Occipital lobe (tissue), 3 donors: ENCODE results near the gene SEPTIN12. TPM values are rescaled to one million over a fixed set of nuclear protein-coding genes. Genes with fewer than 3 reads are reported as not detected.

ENCODE experiments used
- DNase-seq: peaks from one replicate; lab custom pipeline; 2025; lab: John Stamatoyannopoulos, UW
- small RNA-seq: library from RNA; depleted of rRNA; stranded (forward); fragments of <200 nt; gene quantifications from one replicate; pipeline ENCODE3, GENCODE V24; 2014
- total RNA-seq: library from RNA; depleted of rRNA; stranded (reverse); fragments of >200 nt; gene quantifications from one replicate; pipeline ENCODE4 v1.2.3, GENCODE V29; 2014

SEPTIN12 gene
- total RNA-seq, 1 donor from 2014 or later, result not detected

GRCh38 chr16:4729876-4730275 lies 58.3 kb downstream of the SEPTIN12 start:
- no peak for DNase-seq

GRCh38 chr16:4728676-4729075 lies 59.5 kb downstream of the SEPTIN12 start:
- DNase-seq, result no peak

Small RNA genes lying within 50 kb of the gene (small RNA-seq; reads per million reads assigned to genes)
- not detected for gene RF00017

Other genes starting within 250 kb of the SEPTIN12 start
- gene CDIP1, start 249.6 kb downstream of the SEPTIN12 start, total RNA-seq, result 11.1 TPM
- not detected for gene C16orf96, start 232.0 kb downstream of the SEPTIN12 start, total RNA-seq
- 1.7 TPM for gene UBALD1, start 173.5 kb downstream of the SEPTIN12 start, total RNA-seq
- gene MGRN1, start 163.5 kb downstream of the SEPTIN12 start, total RNA-seq, result 41.5 TPM
- gene NUDT16L1, start 94.8 kb downstream of the SEPTIN12 start, total RNA-seq, result 33.4 TPM
- 19.8 TPM for gene ANKS3, start 54.1 kb downstream of the SEPTIN12 start, total RNA-seq
- gene DNAAF8, start 53.8 kb downstream of the SEPTIN12 start, total RNA-seq, result 0.62 TPM
- 10.5 TPM for gene ZNF500, start 21.2 kb downstream of the SEPTIN12 start, total RNA-seq
- not detected for gene SMIM22, start 7.0 kb upstream of the SEPTIN12 start, total RNA-seq
- gene ROGDI, start 14.3 kb upstream of the SEPTIN12 start, total RNA-seq, result 38.7 TPM
- 70.2 TPM for gene GLYR1, start 58.9 kb upstream of the SEPTIN12 start, total RNA-seq
- gene UBN1, start 59.1 kb upstream of the SEPTIN12 start, total RNA-seq, result 13.9 TPM
- gene PPL, start 148.8 kb upstream of the SEPTIN12 start, total RNA-seq, result 0.31 TPM
- gene SEC14L5, start 170.0 kb upstream of the SEPTIN12 start, total RNA-seq, result 0.47 TPM
- 12.5 TPM for gene NAGPA, start 245.6 kb upstream of the SEPTIN12 start, total RNA-seq